Activated naive CD8-positive, alpha-beta T cell treated with anti-CD3 and anti-CD28 coated beads for 36 hours (primary cell): ENCODE results near the gene MAP3K21. TPM values are rescaled to one million over a fixed set of nuclear protein-coding genes. Genes with fewer than 3 reads are reported as not detected.

Source experiments
- DNase-seq: peaks from one replicate; pipeline ENCODE4 v3.0.0; 2021
- H3K27ac Mint-ChIP-seq: one replicate; pipeline ENCODE4 v1.8.0; 2022; ENCODE audit warnings: mild to moderate bottlenecking, moderate library complexity, mixed read lengths
- H3K27me3 Mint-ChIP-seq: one replicate; pipeline ENCODE4 v1.8.0; 2022; ENCODE audit warnings: mild to moderate bottlenecking, mixed read lengths
- H3K36me3 Mint-ChIP-seq: one replicate; pipeline ENCODE4 v1.8.0; 2021; ENCODE audit warnings: mild to moderate bottlenecking, mixed read lengths
- H3K4me1 Mint-ChIP-seq: one replicate; pipeline ENCODE4 v1.8.0; 2021; ENCODE audit warnings: mixed read lengths
- H3K4me3 Mint-ChIP-seq: one replicate; pipeline ENCODE4 v1.8.0; 2022; ENCODE audit warnings: mild to moderate bottlenecking, moderate library complexity, mixed read lengths
- H3K9me3 Mint-ChIP-seq: one replicate; pipeline ENCODE4 v1.8.0; 2022; ENCODE audit warnings: mixed read lengths
- total RNA-seq, 2 experiments: library from RNA; stranded (reverse); gene quantifications; one replicate each; pipeline ENCODE4 v1.2.3, GENCODE V29; 2021

The MAP3K21 gene
- total RNA-seq, 2 experiments from 2014 or later, result 1.6 to 1.9 TPM

DNA sequence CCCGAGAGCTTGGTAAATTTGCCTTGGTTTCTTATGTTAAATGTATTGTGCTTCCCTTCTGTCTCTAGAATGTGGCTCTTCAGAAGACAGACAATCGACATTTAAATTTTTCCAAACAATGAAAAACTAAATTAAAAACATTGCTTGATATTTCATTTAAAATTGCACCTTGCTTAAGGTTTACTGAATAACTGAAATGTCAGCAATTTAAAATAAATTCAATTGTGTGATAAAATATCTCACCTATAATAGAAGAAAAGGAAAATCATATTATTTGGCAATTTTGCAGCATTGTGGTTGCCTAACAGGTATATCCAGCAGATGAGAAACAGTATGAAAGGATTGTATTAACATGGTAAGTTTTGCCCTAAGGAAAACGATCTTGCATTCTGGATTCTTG is 56.5 kb downstream of the MAP3K21 start:
- H3K27ac Mint-ChIP-seq, result no peak overlapping the region
- H3K9me3 Mint-ChIP-seq, result no peaks in the 10 kb centered on the region
- H3K36me3 Mint-ChIP-seq, result peaks cover 2% of the 10 kb centered on the region
- DNase-seq, result no peak
- no peaks in the 10 kb centered on the region for H3K4me1 Mint-ChIP-seq
- no peak overlapping the region for H3K4me3 Mint-ChIP-seq
- H3K27me3 Mint-ChIP-seq, result peaks cover 3% of the 10 kb centered on the region

DNA sequence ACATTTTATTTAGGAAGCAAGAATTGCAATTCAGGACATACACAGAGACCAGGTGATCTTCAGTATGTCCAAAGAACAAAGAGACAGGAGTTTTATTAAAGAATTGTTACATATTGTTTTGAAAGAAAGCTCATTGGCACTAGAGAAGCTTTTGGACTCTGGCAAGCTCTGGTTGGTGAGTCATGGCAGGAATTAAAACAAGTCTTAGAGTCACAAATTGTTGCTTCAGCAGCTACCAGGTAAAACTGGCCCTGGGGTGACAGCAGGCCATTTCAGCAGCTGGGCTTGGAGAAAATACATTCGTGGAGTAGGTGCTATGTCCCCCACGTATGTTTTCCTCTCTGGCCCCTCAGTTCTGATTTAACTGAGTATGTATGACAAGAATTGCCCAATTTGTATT is 58.8 kb downstream of the MAP3K21 start:
- Mint-ChIP-seq H3K4me3 (no peak overlapping the region), H3K27ac (no peak overlapping the region), H3K9me3 (no peaks in the 10 kb centered on the region), H3K27me3 (peaks cover 17% of the 10 kb centered on the region), H3K36me3 (peaks cover 2% of the 10 kb centered on the region), H3K4me1 (no peaks in the 10 kb centered on the region)
- DNase-seq, result no peak

DNA sequence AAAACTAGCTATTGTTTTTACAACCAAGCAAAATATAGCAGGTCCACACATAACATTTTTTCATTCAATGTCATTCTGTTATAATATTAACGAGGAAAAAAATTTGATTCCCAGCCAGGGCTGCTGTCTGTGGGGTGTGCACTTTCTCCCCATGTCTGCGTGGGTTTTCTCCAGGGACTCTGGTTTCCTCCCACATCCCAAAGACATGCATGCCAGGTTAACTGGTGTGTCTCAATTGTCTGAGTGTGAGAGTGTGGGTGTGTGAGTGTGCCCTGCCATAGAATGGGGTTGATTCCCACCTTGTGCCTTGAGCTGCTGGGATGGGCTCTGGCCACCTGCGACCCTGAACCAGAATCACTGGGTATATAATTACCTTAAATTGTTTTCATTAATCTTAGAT is 60.1 kb downstream of the MAP3K21 start:
- Mint-ChIP-seq H3K9me3 (no peaks in the 10 kb centered on the region), H3K27ac (no peak overlapping the region), H3K4me3 (no peak overlapping the region), H3K27me3 (peaks cover 28% of the 10 kb centered on the region), H3K36me3 (no peaks in the 10 kb centered on the region), H3K4me1 (no peaks in the 10 kb centered on the region)
- DNase-seq, result no peak

DNA sequence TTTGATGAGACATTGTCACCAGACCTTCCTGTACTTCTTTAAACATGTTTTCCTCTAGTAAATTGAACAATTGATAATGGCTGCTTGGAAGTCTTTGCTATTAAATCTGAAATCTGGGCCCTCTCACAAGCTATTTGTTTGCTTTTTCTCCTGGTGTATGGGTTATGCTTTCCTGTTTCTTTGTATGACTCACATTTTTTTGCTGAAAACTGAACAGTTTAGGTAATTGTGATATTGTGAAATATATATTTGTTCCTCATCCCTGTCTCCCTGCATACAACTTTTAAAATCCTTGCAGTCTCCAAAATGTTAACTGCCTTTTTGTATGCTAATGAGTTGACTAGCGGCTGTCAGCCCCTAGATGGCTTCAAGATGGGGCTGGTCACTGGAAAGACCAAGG is 61.6 kb downstream of the MAP3K21 start:
- H3K9me3 Mint-ChIP-seq, result no peaks in the 10 kb centered on the region
- no peaks in the 10 kb centered on the region for H3K4me1 Mint-ChIP-seq
- peaks cover 42% of the 10 kb centered on the region for H3K27me3 Mint-ChIP-seq
- no peaks in the 10 kb centered on the region for H3K36me3 Mint-ChIP-seq
- H3K27ac Mint-ChIP-seq, result no peak overlapping the region
- H3K4me3 Mint-ChIP-seq, result no peak overlapping the region
- no peak for DNase-seq

- Mint-ChIP-seq H3K27ac (no peak overlapping the region), H3K4me1 (no peaks in the 10 kb centered on the region), H3K27me3 (peaks cover 44% of the 10 kb centered on the region), H3K4me3 (no peak overlapping the region), H3K9me3 (no peaks in the 10 kb centered on the region), H3K36me3 (no peaks in the 10 kb centered on the region)
- DNase-seq, result no peak
Observed at GRCh38 chr1:233389893-233390292, 62.4 kb downstream of the MAP3K21 start.

GRCh38 chr1:233390842-233391737 is 63.6 kb downstream of the MAP3K21 start:
- Mint-ChIP-seq H3K27ac (no peak overlapping the region), H3K27me3 (peaks cover 50% of the 10 kb centered on the region), H3K4me3 (no peak overlapping the region), H3K9me3 (no peaks in the 10 kb centered on the region), H3K36me3 (no peaks in the 10 kb centered on the region), H3K4me1 (no peaks in the 10 kb centered on the region)
- DNase-seq, result no peak

- H3K36me3 Mint-ChIP-seq, result no peaks in the 10 kb centered on the region
- no peaks in the 10 kb centered on the region for H3K9me3 Mint-ChIP-seq
- H3K4me3 Mint-ChIP-seq, result no peak overlapping the region
- H3K4me1 Mint-ChIP-seq, result no peaks in the 10 kb centered on the region
- H3K27ac Mint-ChIP-seq, result no peak overlapping the region
- H3K27me3 Mint-ChIP-seq, result peaks cover 58% of the 10 kb centered on the region
- DNase-seq, result no peak
Observed at GRCh38 chr1:233393084-233393840, 65.7 kb downstream of the MAP3K21 start.

DNA sequence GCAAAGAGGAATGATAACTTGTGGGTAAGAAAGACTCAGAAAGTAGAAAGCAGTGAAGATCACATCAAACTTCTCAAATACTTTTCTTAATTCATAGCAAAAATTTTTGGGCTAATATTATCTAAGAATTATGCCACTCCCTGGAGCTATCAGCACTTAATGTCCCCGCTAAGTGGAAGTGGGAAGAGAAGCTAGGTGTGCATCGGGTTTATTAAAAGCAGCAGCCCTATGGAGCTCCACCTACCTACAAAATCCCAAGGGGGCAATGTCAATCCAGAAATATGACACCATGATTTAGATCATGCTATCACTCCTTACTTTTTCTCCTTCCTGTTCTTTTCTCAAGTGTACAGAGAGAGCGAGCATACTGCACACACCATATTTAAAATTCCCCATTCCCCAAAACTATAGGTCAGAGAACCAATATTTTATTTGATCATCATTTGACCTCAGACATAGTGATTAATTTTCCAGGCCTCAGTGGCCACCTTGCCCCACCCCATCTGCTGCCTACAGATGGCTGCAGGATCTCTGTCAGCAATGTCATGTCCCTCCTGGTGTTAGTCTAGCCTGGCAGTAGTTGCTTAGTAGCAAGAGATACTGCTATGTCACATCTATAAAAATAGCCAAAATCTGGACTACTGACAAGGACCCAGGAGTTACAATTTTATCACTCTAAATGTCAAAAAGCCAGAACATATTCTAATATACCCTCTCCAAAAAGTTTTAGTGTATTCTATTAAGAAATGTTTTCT is 66.6 kb downstream of the MAP3K21 start:
- no peak overlapping the region for H3K4me3 Mint-ChIP-seq
- no peak overlapping the region for H3K27ac Mint-ChIP-seq
- H3K9me3 Mint-ChIP-seq, result no peaks in the 10 kb centered on the region
- H3K27me3 Mint-ChIP-seq, result peaks cover 57% of the 10 kb centered on the region
- no peak for DNase-seq
- no peaks in the 10 kb centered on the region for H3K36me3 Mint-ChIP-seq
- no peaks in the 10 kb centered on the region for H3K4me1 Mint-ChIP-seq

GRCh38 chr1:233394860-233395717 is 67.6 kb downstream of the MAP3K21 start:
- Mint-ChIP-seq H3K4me3 (no peak overlapping the region), H3K27ac (no peak overlapping the region), H3K27me3 (peaks cover 54% of the 10 kb centered on the region), H3K4me1 (no peaks in the 10 kb centered on the region), H3K36me3 (no peaks in the 10 kb centered on the region), H3K9me3 (no peaks in the 10 kb centered on the region)
- DNase-seq, result no peak

DNA sequence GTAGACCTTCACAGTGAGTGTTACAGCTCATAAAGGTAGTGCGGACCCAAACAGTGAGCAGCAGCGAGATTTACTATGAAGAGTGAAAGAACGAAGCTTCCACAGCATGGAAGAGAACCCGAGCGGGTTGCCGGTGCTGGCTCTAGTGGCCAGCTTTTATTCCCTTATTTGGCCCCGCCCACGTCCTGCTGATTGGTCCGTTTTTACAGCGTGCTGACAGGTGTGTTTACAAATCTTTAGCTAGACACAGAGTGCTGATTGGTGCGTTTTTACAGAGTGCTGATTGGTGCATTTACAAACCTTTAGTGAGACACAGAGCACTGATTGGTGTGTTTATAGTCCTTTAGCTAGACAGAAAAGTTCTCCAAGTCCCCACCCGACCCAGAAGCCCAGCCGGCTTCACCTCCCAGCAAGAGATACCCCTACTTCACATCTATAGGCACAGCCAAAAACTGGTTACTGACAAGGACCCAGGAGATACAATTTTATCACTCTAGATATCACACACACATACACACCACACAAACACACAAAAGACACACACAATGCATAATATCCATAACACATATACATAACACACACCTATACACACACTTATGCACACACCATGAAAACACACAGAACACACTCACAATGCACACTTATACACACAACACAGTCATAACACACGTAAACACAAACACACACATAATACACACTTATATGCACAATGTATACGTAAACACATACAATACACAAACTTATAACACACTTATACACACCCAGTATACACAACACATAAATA is 68.5 kb downstream of the MAP3K21 start:
- no peak overlapping the region for H3K27ac Mint-ChIP-seq
- H3K4me1 Mint-ChIP-seq, result no peaks in the 10 kb centered on the region
- no peaks in the 10 kb centered on the region for H3K36me3 Mint-ChIP-seq

GRCh38 chr1:233406339-233406960 is 78.9 kb downstream of the MAP3K21 start:
- Mint-ChIP-seq H3K4me3 (no peak overlapping the region), H3K27ac (no peak overlapping the region), H3K9me3 (peaks cover 11% of the 10 kb centered on the region), H3K4me1 (peaks cover 7% of the 10 kb centered on the region), H3K27me3 (peaks cover 46% of the 10 kb centered on the region), H3K36me3 (peaks cover 2% of the 10 kb centered on the region)
- DNase-seq, result no peak

More for the DNA sequence above, 68.5 kb downstream of the MAP3K21 start:
- DNase-seq, result no peak
- H3K4me3 Mint-ChIP-seq, result no peak overlapping the region
- peaks cover 53% of the 10 kb centered on the region for H3K27me3 Mint-ChIP-seq
- no peaks in the 10 kb centered on the region for H3K9me3 Mint-ChIP-seq

DNA sequence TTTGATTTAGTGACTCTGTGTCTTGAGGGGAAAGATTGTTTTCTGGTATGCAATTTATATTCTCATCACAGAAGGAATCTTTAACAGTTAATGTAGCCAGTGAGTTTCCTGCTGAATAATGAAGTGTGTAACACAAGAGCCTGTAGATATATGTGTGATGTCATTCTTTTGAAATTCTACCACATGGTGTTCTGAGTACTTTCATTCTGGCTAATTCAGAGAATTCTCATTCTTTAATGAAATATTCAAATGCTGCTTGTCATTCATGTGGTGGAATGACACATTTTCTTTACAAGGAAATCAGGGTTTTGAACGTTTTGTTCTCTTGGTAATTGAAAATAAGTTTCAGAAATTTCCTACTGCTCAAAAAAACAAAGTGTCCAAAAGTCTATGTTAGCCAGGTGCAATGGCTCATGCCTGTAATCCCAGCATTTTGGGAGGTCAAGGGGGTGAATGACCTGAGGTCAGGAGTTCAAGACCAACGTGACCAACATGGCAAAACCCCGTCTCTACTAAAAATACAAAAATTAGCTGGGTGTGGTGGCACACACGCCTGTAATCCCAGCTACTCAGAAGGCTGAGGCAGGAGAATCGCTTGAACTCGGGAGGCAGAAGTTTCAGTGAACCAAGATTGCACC is 79.6 kb downstream of the MAP3K21 start:
- peak; percentile 4 for DNase-seq
- peaks cover 7% of the 10 kb centered on the region for H3K4me1 Mint-ChIP-seq
- H3K27ac Mint-ChIP-seq, result peak overlapping the region; percentile 29
- H3K36me3 Mint-ChIP-seq, result peaks cover 2% of the 10 kb centered on the region
- H3K27me3 Mint-ChIP-seq, result peaks cover 46% of the 10 kb centered on the region
- no peak overlapping the region for H3K4me3 Mint-ChIP-seq
- peaks cover 11% of the 10 kb centered on the region for H3K9me3 Mint-ChIP-seq

- H3K27me3 Mint-ChIP-seq, result peaks cover 37% of the 10 kb centered on the region
- no peak overlapping the region for H3K4me3 Mint-ChIP-seq
- peaks cover 7% of the 10 kb centered on the region for H3K4me1 Mint-ChIP-seq
- H3K27ac Mint-ChIP-seq, result no peak overlapping the region
- peaks cover 8% of the 10 kb centered on the region for H3K9me3 Mint-ChIP-seq
- peaks cover 2% of the 10 kb centered on the region for H3K36me3 Mint-ChIP-seq
- no peak for DNase-seq
Observed at GRCh38 chr1:233409540-233409939, 82.0 kb downstream of the MAP3K21 start.
